HG03460 (cell line): ENCODE measurements around the gene ACRV1.

Experiments used
- ATAC-seq: cut with Tn5 transposase; IDR thresholded peaks from one replicate; pipeline ENCODE4 v1.9.1; 2021; ENCODE audit not compliant: unreplicated experiment

Gene ACRV1

DNA sequence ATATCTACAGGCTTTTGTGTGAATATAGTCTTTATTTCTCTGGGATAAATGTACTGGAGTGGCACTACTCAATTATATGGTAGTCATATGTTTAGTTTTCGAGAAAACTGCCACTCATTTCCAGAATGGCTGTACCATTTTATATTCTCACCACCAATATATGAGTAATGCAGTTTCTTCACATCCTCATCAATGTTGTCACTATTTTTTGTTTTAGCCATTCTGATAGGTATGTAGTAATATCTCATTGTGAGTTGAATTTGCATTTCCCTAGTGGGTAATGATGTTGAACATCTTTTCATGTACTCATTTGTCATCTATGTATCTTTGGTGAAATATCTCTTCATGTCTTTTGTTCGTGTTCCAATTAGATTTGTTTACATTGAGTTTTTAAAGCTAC lies 18.0 kb downstream of the ACRV1 start:
- ATAC-seq = no peak

DNA sequence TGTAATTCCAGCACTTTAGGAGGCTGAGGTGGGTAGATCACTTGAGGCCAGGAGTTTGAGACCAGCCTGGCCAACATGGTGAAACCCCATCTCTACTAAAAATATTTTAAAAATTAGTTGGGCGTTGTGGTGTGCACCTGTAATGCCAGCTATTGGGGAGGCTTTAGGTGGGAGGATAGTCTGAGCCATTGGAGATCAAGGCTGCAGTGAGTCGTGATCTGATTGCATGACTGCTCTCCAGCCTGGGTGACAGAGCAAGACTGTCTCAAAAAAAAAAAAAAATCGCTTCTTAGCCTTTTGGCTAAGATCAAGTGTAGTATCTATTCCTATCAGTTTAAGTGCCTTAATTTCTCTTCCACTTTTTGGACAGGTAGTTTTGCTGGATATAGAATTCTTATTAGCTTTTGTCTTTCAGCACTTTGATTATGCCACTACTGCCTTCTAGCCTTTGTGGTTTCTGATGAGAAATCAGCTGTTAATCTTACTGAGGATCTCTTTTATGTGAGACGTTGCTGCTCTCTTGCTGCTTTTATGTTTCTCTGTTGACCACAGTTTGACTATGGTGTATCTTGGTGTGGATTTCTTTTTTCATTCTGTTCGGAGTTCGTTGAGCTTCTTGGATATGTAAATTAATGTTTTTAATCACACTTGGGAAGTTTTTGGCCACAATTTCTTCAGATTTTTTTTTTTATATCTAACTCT lies 31.0 kb downstream of the ACRV1 start:
- ATAC-seq = no peak

DNA sequence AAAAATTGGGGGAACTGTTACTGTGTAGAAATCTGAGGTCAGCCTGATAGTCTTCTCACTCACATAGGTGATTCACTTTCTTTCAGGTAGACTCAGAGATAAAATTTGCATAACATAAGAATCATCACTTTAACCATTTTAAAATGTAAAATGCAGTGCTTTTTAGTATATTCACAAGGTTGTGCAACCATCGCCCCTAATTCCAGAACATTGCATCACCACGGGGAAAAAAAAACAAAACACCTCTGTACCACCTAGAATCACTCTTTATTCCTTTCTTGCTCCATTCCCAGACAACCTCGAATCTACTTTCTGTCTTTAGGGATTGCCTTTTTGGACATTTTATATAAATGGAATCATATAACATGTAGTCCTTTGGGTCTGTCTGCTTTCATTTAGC lies 34.8 kb downstream of the ACRV1 start:
- ATAC-seq = no peak

- no peak for ATAC-seq
Measured at GRCh38 chr11:125638315-125638714, 42.3 kb downstream of the ACRV1 start.

GRCh38 chr11:125637840-125638239 lies 42.8 kb downstream of the ACRV1 start:
- no peak for ATAC-seq

- no peak for ATAC-seq
Measured at GRCh38 chr11:125627236-125627910, 53.3 kb downstream of the ACRV1 start.

GRCh38 chr11:125626288-125626950 lies 54.2 kb downstream of the ACRV1 start:
- ATAC-seq = peak; percentile 23

- ATAC-seq = peak; percentile 85
Measured at GRCh38 chr11:125625630-125626287, 54.9 kb downstream of the ACRV1 start.

DNA sequence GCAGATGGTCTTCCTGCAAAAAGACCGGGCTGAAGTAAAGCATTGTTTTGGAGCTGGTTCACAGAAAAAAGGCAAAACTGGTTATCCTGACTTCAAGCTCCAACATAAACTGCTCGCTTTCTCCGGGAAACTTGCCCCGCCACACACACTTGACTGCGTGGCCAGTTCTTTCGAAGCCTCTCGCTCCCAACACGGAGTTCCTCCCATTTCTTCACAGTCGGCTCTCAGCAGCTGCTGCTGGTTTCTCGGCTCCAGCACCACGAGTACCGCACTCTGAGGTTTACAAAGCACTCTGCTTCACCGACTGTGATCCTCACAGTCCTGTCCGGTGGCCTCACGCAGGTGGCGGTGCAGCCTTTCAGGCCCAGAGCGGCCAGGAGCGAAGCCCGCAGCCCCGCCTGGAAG lies 55.4 kb downstream of the ACRV1 start:
- ATAC-seq = no peak

DNA sequence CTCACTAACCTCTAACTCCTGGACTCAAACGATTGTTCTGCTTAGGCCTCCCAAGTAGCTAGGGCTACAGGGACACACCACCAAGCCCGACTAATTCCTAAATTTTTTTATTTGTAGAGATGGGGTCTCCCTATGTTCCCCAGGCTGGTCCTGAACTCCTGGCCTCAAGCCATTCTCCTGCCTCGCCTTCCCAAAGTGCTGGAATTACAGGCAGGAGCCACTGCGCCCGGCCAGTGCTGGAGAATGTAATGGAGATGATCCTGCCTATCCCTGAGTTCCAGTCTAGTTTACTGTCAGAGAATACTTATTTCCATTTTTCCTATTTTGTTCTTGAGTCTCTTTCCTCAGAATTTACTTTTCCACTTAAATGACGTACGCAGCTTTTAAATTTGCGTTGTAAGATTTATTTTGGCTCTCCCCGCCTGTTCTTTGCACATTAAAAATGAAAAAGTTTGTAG lies 55.9 kb downstream of the ACRV1 start, which contains the start of gene CHEK1:
Gene CHEK1, plus strand, starts transcription at position 408 of the 458 bp plus-strand sequence. CDS start 1,606 bp downstream, outside the sequence.
- ATAC-seq = no peak

DNA sequence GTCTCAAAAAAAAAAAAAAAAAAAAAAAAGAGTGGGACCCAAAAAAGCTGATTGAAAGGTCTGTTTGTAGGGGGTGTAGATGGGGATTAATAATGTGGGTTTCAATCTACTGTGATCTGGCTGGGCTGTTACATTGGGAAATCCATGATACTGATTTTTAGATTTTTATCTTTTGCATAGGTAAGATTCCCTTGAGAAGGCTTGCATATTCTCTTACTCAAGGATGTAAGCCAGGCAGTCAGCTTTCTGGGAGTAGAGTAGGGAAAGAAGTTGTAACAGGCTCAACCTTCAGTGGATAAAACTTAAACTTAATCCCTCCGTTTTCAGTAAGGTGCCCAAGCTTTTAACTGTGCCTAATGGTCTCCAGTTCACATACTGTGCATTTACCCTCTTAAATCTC lies 57.6 kb downstream of the ACRV1 start:
- no peak for ATAC-seq

GRCh38 chr11:125621995-125622394 lies 58.7 kb downstream of the ACRV1 start:
- no peak for ATAC-seq
